Activated T-cell treated with anti-CD3 and anti-CD28 coated beads, Interleukin-2, amount 50 U/mL, for 1 hour (primary cell): Measurements from ENCODE around the gene CASQ1.

Source experiments
- DNase-seq: peaks from one replicate; pipeline ENCODE4 v3.0.0-alpha.2; 2020

Gene CASQ1

DNA sequence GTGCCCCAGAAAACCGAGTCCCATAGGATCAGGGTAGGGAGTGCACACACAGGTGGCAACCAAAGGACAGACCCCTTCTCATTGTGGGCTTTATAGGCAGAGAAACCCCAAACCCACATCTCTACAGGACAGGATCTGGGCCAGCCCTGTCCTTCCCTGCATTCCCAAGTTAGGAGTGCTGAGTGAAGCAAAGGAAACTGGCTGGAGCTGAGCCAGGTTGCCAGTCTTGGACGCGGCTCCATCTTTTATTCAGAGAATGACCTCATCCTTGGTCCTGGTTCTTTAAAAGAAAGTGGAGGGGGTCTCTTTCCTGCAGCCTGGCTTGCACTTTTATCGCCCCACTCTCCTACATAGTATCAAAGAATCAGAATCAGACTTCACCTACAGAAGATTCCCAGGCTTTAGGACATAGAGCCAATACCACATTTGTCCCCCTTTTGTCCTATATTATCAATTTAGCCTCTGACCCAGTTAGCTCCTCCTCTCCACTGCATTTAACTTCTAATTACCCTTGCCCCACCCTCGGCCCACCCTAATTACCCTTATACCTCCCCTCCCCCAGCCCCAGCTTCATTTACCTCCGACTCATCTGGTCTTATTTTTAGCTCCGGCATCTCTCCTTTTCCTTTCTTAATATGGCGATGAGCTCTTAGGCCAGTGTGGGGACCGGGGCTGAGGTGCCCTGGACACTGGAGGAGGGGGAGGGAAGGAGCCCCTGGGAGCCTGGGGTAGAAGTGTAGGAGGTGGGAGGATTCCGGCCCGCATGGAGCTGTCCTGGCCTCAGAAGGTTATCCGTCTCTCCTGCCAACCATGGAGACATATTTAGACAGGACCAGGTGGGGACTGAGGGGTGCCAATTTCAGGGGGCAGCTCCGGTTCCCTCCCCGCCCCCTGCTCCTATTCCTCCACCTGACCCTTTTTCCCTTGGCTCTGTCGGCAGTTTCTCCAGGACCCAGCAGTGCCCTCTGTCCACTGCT is at the start of gene CASQ1:
CASQ1 (plus strand) TSS at position 927 of the 977 bp plus-strand sequence. CDS start 177 bp downstream, outside the sequence.
- no peak for DNase-seq

DNA sequence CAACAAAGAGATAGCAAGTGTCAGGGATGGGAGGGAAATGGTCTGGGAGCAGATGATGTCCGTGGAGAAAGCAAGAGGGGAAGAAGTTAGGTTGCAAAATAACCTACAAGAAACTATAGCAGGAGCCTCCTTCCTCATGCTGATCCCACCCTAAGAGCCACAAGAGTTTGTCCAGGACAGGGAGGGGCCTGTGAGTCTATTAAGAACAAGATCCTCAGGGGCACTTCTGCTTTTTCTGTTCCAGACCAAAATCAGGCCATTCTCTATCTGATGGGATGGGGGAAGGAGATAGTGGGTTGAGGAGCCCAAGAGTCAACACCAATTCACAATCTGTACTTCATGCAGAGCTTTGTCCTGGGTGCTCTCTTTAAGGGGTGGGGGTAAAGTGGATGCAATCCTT is 46.7 kb upstream of the CASQ1 start:
- no peak for DNase-seq

DNA sequence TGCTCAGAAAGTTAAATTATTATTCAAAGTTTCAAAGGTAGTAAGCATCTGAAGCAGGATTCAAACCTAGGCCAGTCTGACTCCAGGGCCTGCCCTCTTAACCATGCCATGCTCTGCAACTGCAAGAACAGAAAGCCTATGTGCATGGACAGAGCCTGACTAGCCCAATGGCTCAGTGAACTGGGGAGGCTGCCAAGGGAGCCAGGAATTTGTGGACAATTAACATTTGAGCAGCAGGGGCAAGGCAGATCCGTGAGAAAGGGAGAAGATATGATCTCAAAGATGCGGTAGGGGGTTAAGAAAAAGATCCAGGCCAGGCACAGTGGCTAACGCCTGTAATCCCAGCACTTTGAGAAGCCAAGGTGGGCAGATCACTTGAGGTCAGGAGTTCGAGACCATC is 45.5 kb upstream of the CASQ1 start:
- DNase-seq = no peak

DNA sequence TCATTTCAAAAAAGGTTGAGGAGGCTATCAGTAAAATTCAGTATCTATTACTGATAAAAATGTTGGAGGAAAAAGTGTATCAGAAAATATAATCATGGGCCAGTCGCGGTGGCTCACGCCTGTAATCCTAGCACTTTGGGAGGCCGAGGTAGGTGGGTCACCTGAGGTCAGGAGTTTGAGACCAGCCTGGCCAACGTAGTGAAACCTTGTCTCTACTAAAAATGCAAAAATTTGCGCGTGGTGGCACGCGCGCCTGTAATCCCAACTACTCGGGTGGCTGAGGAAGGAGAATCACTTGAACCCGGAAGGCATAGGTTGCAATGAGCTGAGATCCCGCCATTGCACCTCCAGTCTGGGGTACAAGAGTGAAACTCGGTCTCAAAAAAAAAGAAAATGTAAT is 44.3 kb upstream of the CASQ1 start:
- no peak for DNase-seq

DNA sequence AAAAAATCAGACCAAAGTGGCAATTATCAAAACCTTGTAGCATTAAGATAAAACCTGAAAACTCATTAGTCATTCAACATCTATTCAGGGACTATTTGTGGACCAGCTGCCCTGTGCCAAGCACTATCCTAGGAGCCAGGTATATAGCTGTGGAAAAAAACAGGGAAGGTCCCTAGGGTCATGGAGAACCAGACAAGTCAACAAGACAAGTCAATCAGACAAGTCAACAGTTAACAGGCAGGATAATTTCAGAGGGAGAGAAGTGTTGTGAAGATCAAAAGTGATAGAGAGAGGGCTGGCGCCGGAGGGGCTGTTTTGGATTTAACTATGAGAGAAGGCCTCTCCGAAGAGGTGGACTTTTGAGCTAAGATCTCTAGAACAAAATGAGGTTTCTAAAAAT is 42.3 kb upstream of the CASQ1 start:
- DNase-seq = no peak

DNA sequence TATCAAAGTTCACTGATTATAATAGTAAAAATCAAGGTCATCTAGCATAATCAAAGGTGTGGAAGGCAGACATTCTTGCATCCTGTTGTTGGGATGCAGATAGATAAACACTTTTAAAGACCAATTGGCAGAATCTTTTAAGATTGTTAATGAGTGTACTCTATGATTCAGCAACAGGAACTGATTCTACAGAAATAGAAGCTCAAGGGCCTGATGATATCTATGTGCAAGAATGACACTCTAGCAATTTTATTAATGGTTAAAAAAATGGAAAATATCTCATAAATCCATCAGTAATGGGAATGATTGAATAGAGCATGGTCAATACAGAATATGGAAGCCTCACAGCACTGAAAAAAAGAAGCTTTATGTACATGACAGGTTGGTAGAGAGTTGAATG is 41.1 kb upstream of the CASQ1 start:
- DNase-seq = no peak

DNA sequence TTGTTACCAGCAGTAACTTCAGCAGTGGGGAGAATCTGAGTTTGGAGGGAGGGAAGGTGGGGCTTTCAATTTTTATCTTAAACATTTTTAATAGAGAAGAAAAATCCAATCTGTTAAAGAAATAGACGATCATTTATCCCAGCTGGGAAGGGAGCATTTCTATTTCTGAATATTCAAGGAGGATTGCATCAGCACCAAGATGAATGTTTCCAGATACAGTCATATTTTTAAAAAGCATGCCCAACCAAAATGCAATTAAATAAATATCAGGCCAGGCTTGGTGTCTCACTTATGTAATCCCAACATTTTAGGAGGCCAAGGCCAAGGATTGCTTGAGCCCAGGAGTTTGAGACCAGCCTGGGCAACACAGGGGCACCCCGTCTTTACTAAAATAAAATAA is 40.7 kb upstream of the CASQ1 start:
- no peak for DNase-seq

DNA sequence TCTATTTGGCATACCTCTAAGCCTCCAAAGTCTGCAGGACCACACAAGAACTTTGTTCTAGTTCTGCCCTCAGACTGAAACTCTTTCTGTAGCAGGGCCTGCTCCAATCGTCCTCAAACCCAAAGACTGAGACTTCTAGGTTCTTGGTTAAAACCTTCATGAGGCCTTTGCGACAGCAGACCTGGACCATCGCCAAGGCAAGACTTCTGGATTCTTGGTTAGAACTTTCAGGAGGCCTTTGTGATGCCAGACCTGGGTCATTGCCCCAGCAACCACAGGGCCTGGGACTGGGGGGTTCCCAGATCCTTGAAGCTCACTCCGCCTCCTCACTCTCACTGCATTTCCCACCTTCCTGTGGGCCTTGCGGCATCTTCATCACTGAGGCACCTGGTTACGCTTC is 39.1 kb upstream of the CASQ1 start, which contains the start of gene ATP1A4:
ATP1A4 (plus strand) TSS at position 301 of the 400 bp plus-strand sequence. CDS start 438 bp downstream, outside the sequence.
- DNase-seq = no peak

DNA sequence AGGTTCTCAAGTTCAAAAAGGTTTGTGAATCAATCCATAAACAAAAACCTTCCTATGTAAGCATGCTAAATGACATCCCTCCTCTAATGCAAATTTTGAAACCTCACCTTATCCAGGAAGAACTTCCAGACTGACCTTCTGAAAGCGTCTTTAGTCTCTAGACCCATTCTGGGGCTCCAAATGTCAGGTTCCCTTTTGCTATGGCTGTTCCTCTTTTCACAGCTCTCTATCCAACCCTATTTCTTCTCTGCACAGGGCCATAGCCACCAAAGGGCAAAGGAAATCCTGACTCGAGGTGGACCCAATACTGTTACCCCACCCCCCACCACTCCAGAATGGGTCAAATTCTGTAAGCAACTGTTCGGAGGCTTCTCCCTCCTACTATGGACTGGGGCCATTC is 35.6 kb upstream of the CASQ1 start:
- DNase-seq = no peak

DNA sequence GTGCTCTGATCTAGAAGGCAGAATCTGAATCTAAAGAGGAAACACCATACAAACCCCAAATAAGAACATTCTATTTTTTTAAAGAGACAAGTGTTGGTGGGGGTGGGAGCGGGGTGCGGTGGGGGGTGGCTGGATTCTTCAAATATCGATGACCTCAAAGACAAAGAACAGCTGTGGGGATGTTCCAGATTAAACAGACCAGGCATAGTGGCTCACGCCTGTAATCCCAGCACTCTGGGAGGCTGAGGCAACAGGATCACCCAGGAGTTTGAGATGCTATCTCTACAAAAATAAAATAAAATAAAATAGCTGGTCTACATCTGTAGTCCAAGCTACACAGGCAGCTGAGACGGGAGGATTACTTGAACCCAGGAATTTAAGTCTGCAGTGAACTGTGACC is 34.0 kb upstream of the CASQ1 start:
- DNase-seq = no peak

DNA sequence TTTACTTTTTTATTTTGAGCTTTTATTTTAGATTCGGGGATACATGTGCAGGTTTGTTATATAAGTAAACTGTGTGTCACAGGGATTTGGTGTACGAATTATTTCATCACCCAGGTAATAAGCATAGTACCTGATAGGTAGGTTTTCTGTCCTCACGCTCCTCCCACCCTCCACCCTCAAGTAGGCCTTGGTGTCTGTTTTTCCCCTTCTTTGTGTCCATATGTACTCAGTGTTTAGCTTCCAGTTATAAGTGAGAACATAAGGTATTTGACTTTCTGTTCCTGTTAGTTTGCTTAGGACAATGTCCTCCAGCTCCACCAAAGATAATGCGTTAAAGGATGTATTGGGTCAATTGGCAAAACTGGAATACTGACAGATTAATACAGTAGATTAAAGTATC is 33.2 kb upstream of the CASQ1 start:
- no peak for DNase-seq

DNA sequence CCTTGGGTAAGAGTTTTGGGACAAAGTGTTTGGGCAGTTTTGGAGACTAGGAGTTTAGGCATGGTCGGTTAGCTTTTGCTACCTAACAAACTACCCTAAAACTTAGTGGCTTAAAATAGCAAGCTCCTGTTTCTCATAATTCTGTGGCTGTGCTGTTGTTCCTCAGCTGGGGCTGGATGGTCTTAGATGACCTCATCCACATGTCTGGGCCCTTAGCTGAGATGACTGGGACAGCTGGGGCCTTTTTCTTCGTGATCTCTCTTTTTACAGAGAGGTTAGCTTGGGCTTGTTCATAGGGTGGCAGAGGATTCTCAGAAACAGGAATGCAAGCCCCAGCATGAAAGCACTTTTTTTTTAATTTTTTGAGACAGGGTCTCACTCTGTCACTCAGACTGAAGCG is 32.3 kb upstream of the CASQ1 start:
- DNase-seq = no peak

DNA sequence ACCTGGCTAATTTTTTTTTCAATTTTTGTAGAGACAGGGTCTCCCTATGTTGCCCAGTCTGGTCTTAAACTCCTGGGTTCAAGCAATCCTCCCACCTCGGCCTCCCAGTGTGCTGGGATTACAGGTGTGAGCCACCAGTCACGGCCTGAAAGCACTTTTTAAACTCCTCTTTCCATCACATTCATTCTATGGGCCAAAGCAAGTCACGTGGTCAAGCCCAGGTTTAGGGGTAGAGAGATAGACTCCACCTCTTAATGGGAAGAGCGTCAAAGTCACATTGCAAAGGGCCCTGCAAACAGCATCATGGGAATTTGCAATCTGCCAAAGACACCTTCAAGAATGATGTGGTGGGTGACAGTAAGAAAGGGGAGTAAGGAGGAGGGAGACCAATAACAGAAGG is 31.8 kb upstream of the CASQ1 start:
- no peak for DNase-seq

DNA sequence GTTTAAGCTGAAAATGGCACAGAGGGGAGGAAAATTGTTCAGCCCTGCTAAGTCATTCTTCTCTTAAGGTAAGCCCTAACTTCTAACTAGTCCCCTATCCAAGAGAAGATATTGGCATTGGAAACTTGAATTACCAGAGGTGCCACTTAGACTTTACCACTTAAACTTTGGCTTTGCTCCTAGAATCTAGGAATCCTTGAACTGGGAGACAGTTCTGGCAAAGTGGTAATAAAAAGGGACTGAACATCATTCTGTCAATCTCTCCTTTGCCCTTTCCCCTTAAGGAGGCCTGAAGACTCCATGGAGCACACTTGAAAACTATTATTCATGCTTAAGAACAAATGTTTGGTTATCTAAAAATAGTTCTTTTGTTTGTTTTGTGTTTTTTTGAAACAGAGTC is 30.5 kb upstream of the CASQ1 start:
- no peak for DNase-seq

DNA sequence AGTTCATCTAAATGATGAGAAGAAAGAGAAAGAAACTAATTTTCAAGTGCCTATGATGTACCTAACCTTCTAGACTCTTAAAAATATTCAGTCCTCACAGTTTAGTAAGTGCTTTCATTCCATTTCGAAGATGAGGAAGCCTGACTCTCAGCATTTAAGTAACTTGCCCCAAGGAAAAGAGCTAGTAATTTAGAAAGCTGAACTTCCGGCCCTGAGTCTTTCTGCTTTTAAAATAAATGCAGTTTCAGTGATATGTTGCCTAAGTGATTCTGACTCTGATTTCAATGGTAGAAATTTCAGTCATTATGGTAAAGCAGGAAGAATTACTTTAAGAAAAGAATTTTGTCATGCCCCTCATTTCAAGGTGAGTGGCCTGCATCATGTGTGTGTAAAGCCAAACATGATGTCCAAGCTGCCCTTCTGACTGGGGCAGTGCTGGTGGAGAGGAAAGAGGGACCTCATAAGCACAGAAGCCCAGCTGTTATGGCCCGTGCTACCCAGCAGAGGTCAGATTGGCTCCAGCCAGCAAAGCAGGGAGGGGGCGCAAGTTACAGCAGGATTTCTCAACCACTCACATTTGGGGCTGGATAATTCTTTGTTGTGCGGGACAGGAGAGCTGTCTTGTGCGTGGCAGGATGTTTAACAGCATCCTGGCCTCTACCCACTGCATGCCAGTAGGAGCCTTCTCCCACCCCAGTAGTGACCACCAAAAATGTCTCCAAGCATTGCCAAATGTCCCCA is 28.2 kb upstream of the CASQ1 start:
- no peak for DNase-seq

DNA sequence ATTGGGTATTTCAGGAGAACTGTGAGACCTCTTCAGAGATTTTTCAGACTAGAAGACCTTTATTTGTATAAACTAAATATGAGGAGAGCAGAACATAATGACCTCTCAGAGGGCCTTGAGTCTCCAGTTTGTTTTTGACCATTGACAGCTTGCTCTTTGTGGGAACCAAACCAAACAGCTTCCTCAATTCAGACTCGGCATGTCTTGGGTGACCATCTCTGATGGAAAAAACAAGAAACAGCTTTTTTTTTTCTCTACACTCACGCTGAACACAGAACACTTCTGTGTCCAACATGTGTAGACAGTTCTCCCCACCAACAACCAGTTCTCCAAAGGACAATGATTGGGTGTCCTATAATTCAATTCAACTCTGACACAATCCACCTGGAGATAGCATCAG is 27.4 kb upstream of the CASQ1 start:
- no peak for DNase-seq

DNA sequence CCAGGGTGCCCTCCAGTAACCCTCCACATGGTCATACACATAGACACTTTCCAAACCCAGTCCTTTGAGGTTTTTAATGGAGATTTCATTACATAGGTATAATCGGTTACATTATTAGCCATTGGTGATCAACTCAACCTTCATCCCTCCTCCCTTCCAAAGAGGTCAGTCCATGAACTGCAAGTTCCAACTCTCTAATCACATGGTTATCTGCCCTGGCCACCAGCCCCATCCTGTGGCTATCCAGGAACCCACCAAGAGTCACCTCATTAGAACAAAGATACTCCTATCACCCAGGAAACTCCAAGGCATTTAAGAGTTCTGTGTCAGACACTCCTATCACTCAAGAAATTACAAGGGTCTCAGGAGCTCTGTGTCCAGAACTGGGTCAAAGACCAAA is 26.8 kb upstream of the CASQ1 start:
- no peak for DNase-seq

DNA sequence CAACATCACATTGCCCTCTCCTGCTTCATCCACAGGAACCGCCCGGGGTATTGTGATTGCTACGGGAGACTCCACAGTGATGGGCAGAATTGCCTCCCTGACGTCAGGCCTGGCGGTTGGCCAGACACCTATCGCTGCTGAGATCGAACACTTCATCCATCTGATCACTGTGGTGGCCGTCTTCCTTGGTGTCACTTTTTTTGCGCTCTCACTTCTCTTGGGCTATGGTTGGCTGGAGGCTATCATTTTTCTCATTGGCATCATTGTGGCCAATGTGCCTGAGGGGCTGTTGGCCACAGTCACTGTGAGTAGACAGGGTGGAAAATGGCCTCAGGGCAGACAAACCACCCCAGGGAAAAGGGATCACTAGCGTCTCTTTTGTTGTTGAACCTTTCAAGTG is 26.3 kb upstream of the CASQ1 start:
- no peak for DNase-seq

DNA sequence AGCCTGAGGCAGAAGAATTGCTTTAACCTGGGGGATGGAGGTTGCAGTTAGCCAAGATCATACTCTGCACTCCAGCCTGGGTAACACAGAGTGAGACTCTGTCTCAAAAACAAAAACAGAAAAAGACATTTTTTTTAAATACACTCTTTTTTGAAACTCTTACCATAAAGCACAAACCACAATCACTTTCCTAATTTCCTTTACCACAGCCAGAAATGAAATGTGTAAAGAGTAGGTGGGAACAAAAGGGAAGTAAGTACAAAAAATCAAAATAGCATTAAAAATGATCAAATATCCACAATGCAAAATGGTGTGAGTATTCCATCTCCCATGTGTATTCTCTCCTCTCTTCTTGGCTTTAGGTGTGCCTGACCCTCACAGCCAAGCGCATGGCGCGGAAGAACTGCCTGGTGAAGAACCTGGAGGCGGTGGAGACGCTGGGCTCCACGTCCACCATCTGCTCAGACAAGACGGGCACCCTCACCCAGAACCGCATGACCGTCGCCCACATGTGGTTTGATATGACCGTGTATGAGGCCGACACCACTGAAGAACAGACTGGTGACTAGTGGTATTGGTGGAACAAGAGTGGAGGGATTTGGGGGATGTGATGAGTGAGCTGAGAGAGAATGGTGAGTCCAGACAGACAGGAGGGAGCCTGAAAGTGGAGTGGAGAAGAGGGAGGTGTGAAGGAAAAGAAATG is 24.1 kb upstream of the CASQ1 start:
- no peak for DNase-seq

DNA sequence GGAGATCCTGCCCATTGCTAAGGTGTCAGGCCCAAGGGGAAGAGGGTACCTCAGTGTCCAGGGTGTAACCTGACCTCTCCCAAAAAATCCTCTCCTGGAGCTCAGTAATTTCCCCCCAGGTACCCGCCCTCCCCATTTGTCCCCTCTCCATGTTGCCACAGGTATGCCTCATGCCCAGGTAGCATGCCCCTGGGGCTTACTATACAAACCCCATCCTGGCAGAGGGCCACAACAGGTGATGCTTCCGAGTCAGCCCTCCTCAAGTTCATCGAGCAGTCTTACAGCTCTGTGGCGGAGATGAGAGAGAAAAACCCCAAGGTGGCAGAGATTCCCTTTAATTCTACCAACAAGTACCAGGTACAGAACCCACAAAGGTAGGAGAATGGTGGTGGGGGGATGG is 23.3 kb upstream of the CASQ1 start:
- no peak for DNase-seq

DNA sequence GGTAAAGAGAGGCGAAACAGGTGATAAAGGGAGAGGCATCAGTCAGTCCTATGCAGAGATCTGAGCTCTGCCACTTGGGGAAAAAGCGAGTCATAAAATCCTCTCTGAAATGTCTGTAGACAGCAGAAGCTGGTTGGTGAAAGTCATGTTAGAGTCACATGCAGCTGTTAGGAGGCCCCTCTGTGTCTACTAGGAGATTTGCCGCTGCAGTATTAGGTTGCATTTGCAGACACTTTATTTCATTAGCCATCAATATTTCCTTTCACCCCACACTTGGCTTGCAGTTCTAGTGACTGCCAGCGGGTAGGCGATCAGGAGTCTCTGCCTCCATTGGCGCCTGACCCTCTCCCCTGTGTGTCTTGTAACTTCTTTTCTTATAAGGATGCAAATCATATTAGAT is 22.8 kb upstream of the CASQ1 start:
- no peak for DNase-seq

DNA sequence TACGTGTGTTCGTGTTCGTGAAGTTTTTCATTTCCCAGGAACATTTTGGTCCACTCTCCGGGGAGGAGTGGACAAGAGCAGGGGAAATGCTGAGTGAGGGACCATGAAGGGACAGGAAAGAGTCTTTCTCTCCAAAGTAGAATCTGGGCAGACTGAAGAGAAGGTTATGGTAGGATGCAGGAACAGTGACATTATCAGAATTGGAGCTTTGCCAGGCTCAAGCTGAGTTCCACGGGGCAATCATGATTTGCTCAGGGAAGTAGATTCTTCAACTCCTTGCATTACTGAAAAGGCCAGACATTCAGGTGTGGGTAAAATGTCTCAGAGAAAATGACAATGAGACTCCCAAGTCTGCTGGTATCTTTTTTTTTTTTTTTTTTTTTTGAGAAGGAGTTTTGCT is 22.4 kb upstream of the CASQ1 start:
- no peak for DNase-seq

DNA sequence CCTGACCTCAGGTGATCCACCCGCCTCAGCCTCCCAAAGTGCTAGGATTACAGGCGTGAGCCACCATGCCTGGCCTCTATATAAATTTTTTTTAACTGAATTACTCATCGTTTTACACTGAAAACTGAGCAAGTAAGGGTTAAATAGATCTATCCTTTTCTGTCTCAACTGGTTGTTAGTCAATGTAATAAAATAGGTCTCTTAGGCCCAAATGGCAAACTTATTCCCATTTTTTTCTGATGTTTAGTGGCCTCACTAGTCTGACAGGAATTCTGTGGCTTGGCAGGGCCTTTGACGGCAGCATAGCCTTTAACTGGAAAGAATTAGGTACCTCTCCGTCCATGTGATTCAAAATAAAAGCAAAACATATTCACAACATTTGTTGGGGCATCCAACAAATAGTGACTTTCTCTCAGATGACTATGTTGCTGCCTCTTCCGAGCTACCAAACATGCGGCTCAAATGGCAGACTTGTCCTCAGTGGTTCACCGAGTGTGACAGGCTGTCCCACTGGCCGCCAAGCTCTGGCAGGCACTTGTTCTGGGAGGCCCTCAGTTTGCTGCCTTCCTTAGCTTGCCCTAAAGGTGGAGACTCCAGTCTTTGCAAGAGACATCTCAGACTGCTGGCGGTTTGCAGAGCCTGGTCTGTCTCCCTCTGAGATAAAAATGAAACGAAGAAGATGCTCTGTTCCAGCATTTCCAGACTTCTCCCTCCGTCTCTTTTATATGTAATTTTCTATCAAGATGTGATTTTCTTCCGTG is 21.6 kb upstream of the CASQ1 start:
- DNase-seq = no peak
